Right renal pelvis (tissue), 4 donors: ENCODE measurements around the gene FAF2. TPM values are rescaled to one million over a fixed set of nuclear protein-coding genes. Genes with fewer than 3 reads are reported as not detected.
"Not testable (repeated sequence)": the region's sequence is repeated elsewhere in the genome, so short reads cannot be mapped to it uniquely, and the experiment has no call there.

Experiments
- DNase-seq, 4 donors: peaks; one replicate each; pipeline ENCODE4 v3.0.0-alpha.2; 2013; ENCODE audit warnings: low read depth in 4 of 4, low spot score in 3 of 4, missing footprints in 1 of 4
- polyA plus RNA-seq, 4 donors: library from polyadenylated mRNA; unstranded; fragments of 120-200 nt; gene quantifications; one replicate each; pipeline ENCODE4 v1.2.1, GENCODE V29; 2013; ENCODE audit not compliant: insufficient read length in 4 of 4

Gene FAF2
- polyA plus RNA-seq, 4 donors, result 42.8 to 51.6 (median 50.5) TPM

- no peak for DNase-seq
Observed at GRCh38 chr5:176446884-176447590, 1.1 kb upstream of the FAF2 start.

GRCh38 chr5:176447591-176447977 is 601 bp upstream of the FAF2 start:
- no peak for DNase-seq

- DNase-seq, result no peak
Observed at GRCh38 chr5:176450077-176450476, 1.9 kb downstream of the FAF2 start.

- DNase-seq, result no peak
Observed at GRCh38 chr5:176454724-176455394, 6.7 kb downstream of the FAF2 start.

GRCh38 chr5:176458904-176459561 is 10.8 kb downstream of the FAF2 start:
- no peak for DNase-seq

- no peak for DNase-seq
Observed at GRCh38 chr5:176461349-176461748, 13.2 kb downstream of the FAF2 start.

- no peak for DNase-seq
Observed at GRCh38 chr5:176463113-176463764, 15.1 kb downstream of the FAF2 start.

GRCh38 chr5:176466245-176466871 is 18.2 kb downstream of the FAF2 start:
- DNase-seq, result no peak

- DNase-seq, result no peak
Observed at GRCh38 chr5:176469296-176469695, 21.1 kb downstream of the FAF2 start.

- DNase-seq, result no peak
Observed at GRCh38 chr5:176470539-176470938, 22.4 kb downstream of the FAF2 start.

- DNase-seq, result no peak
Observed at GRCh38 chr5:176471098-176471497, 22.9 kb downstream of the FAF2 start.

GRCh38 chr5:176473335-176474006 is 25.3 kb downstream of the FAF2 start:
- no peak for DNase-seq

GRCh38 chr5:176474476-176474875 is 26.3 kb downstream of the FAF2 start:
- no peak for DNase-seq

- no peak for DNase-seq
Observed at GRCh38 chr5:176481711-176482110, 33.5 kb downstream of the FAF2 start.

- DNase-seq, result no peak
Observed at GRCh38 chr5:176485176-176485575, 37.0 kb downstream of the FAF2 start.

- no peak for DNase-seq
Observed at GRCh38 chr5:176486189-176486757, 38.1 kb downstream of the FAF2 start.

- not testable (repeated sequence) for DNase-seq
Observed at GRCh38 chr5:176487160-176487559, 39.0 kb downstream of the FAF2 start.

- no peak for DNase-seq
Observed at GRCh38 chr5:176489077-176489476, 40.9 kb downstream of the FAF2 start.

- no peak for DNase-seq
Observed at GRCh38 chr5:176490301-176490700, 42.1 kb downstream of the FAF2 start.

GRCh38 chr5:176491101-176491502 is 42.9 kb downstream of the FAF2 start:
- DNase-seq, result no peak
